K562 (cell line): ENCODE measurements around the gene CFAP73. TPM values are rescaled to one million over a fixed set of nuclear protein-coding genes. Genes with fewer than 3 reads are reported as not detected.

ENCODE experiments used
- ARID1B ChIP-seq: fragments of 450-650 bp; IDR thresholded peaks from 2 replicates; pipeline ENCODE4 v1.6.1; 2016; ENCODE audit warnings: antibody characterized with exemption, mild to moderate bottlenecking, inconsistent platforms
- CBX5 ChIP-seq: IDR thresholded peaks from 2 replicates; pipeline ENCODE4 v1.6.1; 2014; ENCODE audit warnings: low read depth, borderline replicate concordance
- CC2D1A ChIP-seq: fragments of 450-650 bp; IDR thresholded peaks from 2 replicates; pipeline ENCODE4 v1.6.1; 2017; ENCODE audit warnings: mild to moderate bottlenecking
- GABPB1 ChIP-seq: sonication (generic); formaldehyde crosslinking; IDR thresholded peaks from 2 replicates; pipeline ENCODE4 v1.8.0; 2022; ENCODE audit warnings: mild to moderate bottlenecking, missing genetic modification reagents
- GTF2F1 ChIP-seq: IDR thresholded peaks from 2 replicates; pipeline ENCODE4 v1.6.1; 2011; ENCODE audit warnings: low read depth, low read length, improper control_type of control experiment
- HMG20A ChIP-seq: fragments of 450-650 bp; formaldehyde crosslinking; conservative IDR thresholded peaks from 2 replicates; pipeline ENCODE4 v1.4.0; 2020; ENCODE audit warnings: mild to moderate bottlenecking, mixed read lengths
- JUND ChIP-seq, 2 experiments: IDR thresholded peaks; 2 replicates in 1 of 2; 3 replicates in 1 of 2; pipeline ENCODE4 v1.6.1; 2011; ENCODE audit warnings: borderline replicate concordance in 2 of 2, low read depth in 2 of 2, low read length in 2 of 2, improper control_type of control experiment in 1 of 2, missing biosample characterization in 1 of 2, missing genetic modification characterization in 1 of 2, missing genetic modification reagents in 1 of 2
- KLF10 ChIP-seq: fragments of 250-450 bp; sonication (Bioruptor Pico); IDR thresholded peaks from 2 replicates; pipeline ENCODE4 v1.6.1; 2021; ENCODE audit warnings: matching md5 sums
- NELFE ChIP-seq: IDR thresholded peaks from 2 replicates; pipeline ENCODE4 v1.6.1; 2011; ENCODE audit warnings: mild to moderate bottlenecking; ENCODE audit not compliant: insufficient read depth, insufficient read length
- NR1H2 ChIP-seq: sonication (generic); formaldehyde crosslinking; IDR thresholded peaks from 2 replicates; pipeline ENCODE4 v1.4.0; 2020; ENCODE audit warnings: mild to moderate bottlenecking, missing genetic modification reagents
- RBM17 ChIP-seq: fragments of 200-400 bp; formaldehyde crosslinking; IDR thresholded peaks from 2 replicates; pipeline ENCODE4 v1.6.1; 2017; ENCODE audit warnings: low read depth, mild to moderate bottlenecking, low read length, borderline replicate concordance
- REST ChIP-seq, 2 experiments: fragments of 450-650 bp; formaldehyde crosslinking in 1 of 2; IDR thresholded peaks; 2 replicates each; pipeline versions ENCODE4 v1.4.0 to v1.6.1; 2014 to 2020; ENCODE audit warnings: mild to moderate bottlenecking in 2 of 2, borderline replicate concordance in 1 of 2, low read depth in 1 of 2
- SMC3 ChIP-seq: conservative IDR thresholded peaks from 2 replicates; pipeline ENCODE4 v1.6.1; 2011; ENCODE audit warnings: low read depth, low read length, improper control_type of control experiment; ENCODE audit not compliant: insufficient read depth
- TSHZ1 ChIP-seq: fragments of 250-450 bp; sonication (Bioruptor Pico); IDR thresholded peaks from 2 replicates; pipeline ENCODE4 v1.4.0; 2020; ENCODE audit warnings: mild to moderate bottlenecking, moderate library complexity
- ZBTB12 ChIP-seq: fragments of 250-450 bp; sonication (Bioruptor Pico); IDR thresholded peaks from 2 replicates; pipeline ENCODE4 v1.4.0; 2020
- ZNF57 ChIP-seq: fragments of 450-650 bp; formaldehyde crosslinking; IDR thresholded peaks from 2 replicates; pipeline ENCODE4 v1.4.0; 2020; ENCODE audit warnings: mild to moderate bottlenecking, moderate library complexity
- polyA plus RNA-seq, 8 experiments: library from polyadenylated mRNA; depleted of rRNA in 4 of 8; stranded (reverse) in 5 of 8; unstranded in 3 of 8; fragments of >200 nt; fragmentation: Nextera tagmentation in 2 of 8; fragmentation: Illumina TruSeq in 1 of 8; extraction: Ambion mirVana in 2 of 8; extraction: Trizol in 1 of 8; gene quantifications; 2 replicates each; pipeline versions ENCODE4 v1.2.1 to v1.2.3, GENCODE V29; 2011 to 2014; ENCODE audit warnings: inconsistent platforms in 1 of 8, missing spikeins in 1 of 8
- total RNA-seq, 7 experiments: library from RNA; depleted of rRNA in 6 of 7; stranded (reverse); fragments of >200 nt in 6 of 7; fragmentation: Illumina TruSeq in 2 of 7; extraction: Trizol in 2 of 7; gene quantifications; 2 replicates each; pipeline versions ENCODE4 v1.2.1 to v1.2.3, GENCODE V29; 2011 to 2021; ENCODE audit warnings: low replicate concordance in 1 of 7

The CFAP73 gene
- total and polyA plus RNA-seq, 9 of the 15 experiments (the other 6 are each of a cell fraction or from before 2014, with no cell fraction given): not detected

- TF ChIP-seq REST (IDR thresholded peaks at IDR 0.05; ENCODE audit: borderline replicate concordance): peak; percentile 74; the same call in 1 of the 2 replicates
- no peak for TF ChIP-seq REST (CRISPR knock-in tag; IDR thresholded peaks at IDR 0.05; ENCODE audit: low read depth)
- TF ChIP-seq ZNF57 (CRISPR knock-in tag): no peak
- TF ChIP-seq SMC3: peak; percentile 49; the same call in 1 of the 2 replicates
- no peak for TF ChIP-seq NR1H2
- no peak for TF ChIP-seq ZBTB12 (CRISPR knock-in tag)
- no peak for TF ChIP-seq ARID1B
- TF ChIP-seq CC2D1A: peak; percentile 73
- TF ChIP-seq TSHZ1 (CRISPR knock-in tag): no peak
- TF ChIP-seq GTF2F1: no peak
- TF ChIP-seq HMG20A (CRISPR knock-in tag): no peak
- TF ChIP-seq JUND (IDR thresholded peaks at IDR 0.05; ENCODE audit: borderline replicate concordance, low read depth, low read length): peak; percentile 33; the same call in 1 of the 2 replicates
- TF ChIP-seq JUND (tag; IDR thresholded peaks at IDR 0.05; ENCODE audit: borderline replicate concordance, low read depth, low read length): no peak; the same call in 2 of the 3 replicates
- no peak for TF ChIP-seq NELFE
- no peak for TF ChIP-seq GABPB1 (CRISPR knock-in tag)
- TF ChIP-seq KLF10 (CRISPR knock-in tag): no peak
- no peak for TF ChIP-seq CBX5
- no peak for TF ChIP-seq RBM17
Measured at GRCh38 chr12:113196990-113197389, 47.5 kb downstream of the CFAP73 start (continued).
